Measurements from ENCODE around the gene DOCK4.

DOCK4 gene

GRCh38 chr7:111990643-111991042 lies 215.6 kb downstream of the DOCK4 start:
- DNase-seq, result peak; percentile 28

GRCh38 chr7:111987886-111988285 lies 218.3 kb downstream of the DOCK4 start:
- no peak for DNase-seq

- no peak for DNase-seq
Measured at GRCh38 chr7:111987115-111987826, 218.9 kb downstream of the DOCK4 start.

GRCh38 chr7:111986601-111987000 lies 219.6 kb downstream of the DOCK4 start:
- no peak for DNase-seq

- DNase-seq, result no peak
Measured at GRCh38 chr7:111985798-111986197, 220.4 kb downstream of the DOCK4 start.

GRCh38 chr7:111982804-111983203 lies 223.4 kb downstream of the DOCK4 start:
- no peak for DNase-seq

GRCh38 chr7:111982133-111982532 lies 224.1 kb downstream of the DOCK4 start:
- DNase-seq, result no peak

GRCh38 chr7:111980725-111981124 lies 225.5 kb downstream of the DOCK4 start:
- no peak for DNase-seq

- DNase-seq, result no peak
Measured at GRCh38 chr7:111975346-111975745, 230.9 kb downstream of the DOCK4 start.

GRCh38 chr7:111960984-111961383 lies 245.2 kb downstream of the DOCK4 start:
- no peak for DNase-seq

GRCh38 chr7:111958896-111959295 lies 247.3 kb downstream of the DOCK4 start:
- peak; percentile 64 for DNase-seq

- no peak for DNase-seq
Measured at GRCh38 chr7:111958431-111958830, 247.8 kb downstream of the DOCK4 start.

- DNase-seq, result no peak
Measured at GRCh38 chr7:111955616-111956015, 250.6 kb downstream of the DOCK4 start.

- DNase-seq, result no peak
Measured at GRCh38 chr7:111954474-111955381, 251.5 kb downstream of the DOCK4 start.

GRCh38 chr7:111954056-111954455 lies 252.1 kb downstream of the DOCK4 start:
- no peak for DNase-seq

- peak; percentile 27 for DNase-seq
Measured at GRCh38 chr7:111953611-111954010, 252.6 kb downstream of the DOCK4 start.

- no peak for DNase-seq
Measured at GRCh38 chr7:111952783-111953182, 253.4 kb downstream of the DOCK4 start.

GRCh38 chr7:111951052-111951451 lies 255.1 kb downstream of the DOCK4 start:
- no peak for DNase-seq

- DNase-seq, result no peak
Measured at GRCh38 chr7:111942450-111943081, 263.6 kb downstream of the DOCK4 start.

GRCh38 chr7:111937163-111937562 lies 269.0 kb downstream of the DOCK4 start:
- no peak for DNase-seq

- DNase-seq, result no peak
Measured at GRCh38 chr7:111933609-111934008, 272.6 kb downstream of the DOCK4 start.

- DNase-seq, result no peak
Measured at GRCh38 chr7:111931958-111932357, 274.2 kb downstream of the DOCK4 start.

GRCh38 chr7:111931016-111931517 lies 275.1 kb downstream of the DOCK4 start:
- no peak for DNase-seq
